Neutrophil (primary cell): ENCODE results near the gene RAB3IL1.
"Not testable (repeated sequence)": the region's sequence is repeated elsewhere in the genome, so short reads cannot be mapped to it uniquely, and the experiment has no call there.

Source experiments
- H3K27ac ChIP-seq: fragments of 200-600 bp; sonication (generic); 2 replicates; pipeline ENCODE4 v1.5.1; 2016; ENCODE audit warnings: mild to moderate bottlenecking, moderate library complexity
- H3K27me3 ChIP-seq: fragments of 200-600 bp; sonication (generic); 2 replicates; pipeline ENCODE4 v1.6.0; 2016; ENCODE audit warnings: mild to moderate bottlenecking
- H3K36me3 ChIP-seq: fragments of 200-600 bp; sonication (generic); 2 replicates; pipeline ENCODE4 v1.5.1; 2017
- H3K4me1 ChIP-seq, 2 experiments: fragments of 200-600 bp in 1 of 2; sonication (generic) in 1 of 2; 1 replicate in 1 of 2; 2 replicates in 1 of 2; pipeline versions ENCODE4 v1.5.1 to v1.6.1; 2013 to 2016; ENCODE audit warnings: low read depth in 1 of 2, low read length in 1 of 2, mild to moderate bottlenecking in 1 of 2, moderate library complexity in 1 of 2; ENCODE audit not compliant: control insufficient read depth in 1 of 2, insufficient read depth in 1 of 2
- H3K4me3 ChIP-seq, 2 experiments: fragments of 200-600 bp in 1 of 2; sonication (generic) in 1 of 2; 1 replicate in 1 of 2; 2 replicates in 1 of 2; pipeline ENCODE4 v1.5.1; 2013 to 2016; ENCODE audit warnings: low read depth in 1 of 2, low read length in 1 of 2, mild to moderate bottlenecking in 1 of 2, moderate library complexity in 1 of 2
- H3K9me3 ChIP-seq: fragments of 200-600 bp; sonication (generic); 2 replicates; pipeline ENCODE4 v1.5.1; 2016
- TF ChIP-seq, protein P1 (sequence below): fragments of 200-600 bp; sonication (generic); IDR thresholded peaks from 2 replicates; pipeline ENCODE4 v1.5.1; 2016; ENCODE audit warnings: antibody characterized with exemption

The RAB3IL1 gene

DNA sequence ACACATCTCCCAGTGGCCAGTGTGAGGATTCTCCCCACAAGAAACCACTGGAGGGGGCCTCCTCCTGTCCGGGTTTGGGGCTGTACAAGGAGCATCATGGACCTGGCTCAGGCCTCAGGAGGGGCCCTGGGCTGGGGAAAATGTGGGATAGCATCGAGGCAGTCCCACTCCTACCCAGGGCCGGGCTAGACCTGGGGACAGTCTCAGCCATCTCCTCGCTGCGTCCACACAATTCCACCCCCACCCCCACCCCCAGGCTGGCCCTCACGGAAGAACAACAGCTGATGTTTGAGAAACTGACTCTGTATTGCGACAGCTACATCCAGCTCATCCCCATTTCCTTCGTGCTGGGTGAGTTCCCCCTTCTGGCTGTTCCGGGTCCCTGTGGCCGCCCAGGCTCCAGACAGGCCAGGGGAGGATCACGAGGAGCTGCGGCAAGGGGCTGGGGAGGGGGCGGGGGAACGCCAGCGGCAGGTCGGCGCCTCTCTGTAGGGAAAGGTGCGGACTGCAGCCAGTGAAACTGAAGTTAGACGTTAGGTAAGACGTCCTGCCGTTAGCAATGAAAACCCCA lies 37.6 kb upstream of the RAB3IL1 start:
- Histone ChIP-seq H3K4me3 (peak overlapping the region; percentile 78 to 85), H3K4me1 (peaks cover 62 to 68% of the 10 kb centered on the region in 2 experiments), H3K9me3 (no peaks in the 10 kb centered on the region), H3K27me3 (no peaks in the 10 kb centered on the region), H3K27ac (peak overlapping the region; percentile 95), H3K36me3 (peaks cover 36% of the 10 kb centered on the region)
- TF ChIP-seq, protein P1, sequence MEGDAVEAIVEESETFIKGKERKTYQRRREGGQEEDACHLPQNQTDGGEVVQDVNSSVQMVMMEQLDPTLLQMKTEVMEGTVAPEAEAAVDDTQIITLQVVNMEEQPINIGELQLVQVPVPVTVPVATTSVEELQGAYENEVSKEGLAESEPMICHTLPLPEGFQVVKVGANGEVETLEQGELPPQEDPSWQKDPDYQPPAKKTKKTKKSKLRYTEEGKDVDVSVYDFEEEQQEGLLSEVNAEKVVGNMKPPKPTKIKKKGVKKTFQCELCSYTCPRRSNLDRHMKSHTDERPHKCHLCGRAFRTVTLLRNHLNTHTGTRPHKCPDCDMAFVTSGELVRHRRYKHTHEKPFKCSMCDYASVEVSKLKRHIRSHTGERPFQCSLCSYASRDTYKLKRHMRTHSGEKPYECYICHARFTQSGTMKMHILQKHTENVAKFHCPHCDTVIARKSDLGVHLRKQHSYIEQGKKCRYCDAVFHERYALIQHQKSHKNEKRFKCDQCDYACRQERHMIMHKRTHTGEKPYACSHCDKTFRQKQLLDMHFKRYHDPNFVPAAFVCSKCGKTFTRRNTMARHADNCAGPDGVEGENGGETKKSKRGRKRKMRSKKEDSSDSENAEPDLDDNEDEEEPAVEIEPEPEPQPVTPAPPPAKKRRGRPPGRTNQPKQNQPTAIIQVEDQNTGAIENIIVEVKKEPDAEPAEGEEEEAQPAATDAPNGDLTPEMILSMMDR = peak; percentile 81

DNA sequence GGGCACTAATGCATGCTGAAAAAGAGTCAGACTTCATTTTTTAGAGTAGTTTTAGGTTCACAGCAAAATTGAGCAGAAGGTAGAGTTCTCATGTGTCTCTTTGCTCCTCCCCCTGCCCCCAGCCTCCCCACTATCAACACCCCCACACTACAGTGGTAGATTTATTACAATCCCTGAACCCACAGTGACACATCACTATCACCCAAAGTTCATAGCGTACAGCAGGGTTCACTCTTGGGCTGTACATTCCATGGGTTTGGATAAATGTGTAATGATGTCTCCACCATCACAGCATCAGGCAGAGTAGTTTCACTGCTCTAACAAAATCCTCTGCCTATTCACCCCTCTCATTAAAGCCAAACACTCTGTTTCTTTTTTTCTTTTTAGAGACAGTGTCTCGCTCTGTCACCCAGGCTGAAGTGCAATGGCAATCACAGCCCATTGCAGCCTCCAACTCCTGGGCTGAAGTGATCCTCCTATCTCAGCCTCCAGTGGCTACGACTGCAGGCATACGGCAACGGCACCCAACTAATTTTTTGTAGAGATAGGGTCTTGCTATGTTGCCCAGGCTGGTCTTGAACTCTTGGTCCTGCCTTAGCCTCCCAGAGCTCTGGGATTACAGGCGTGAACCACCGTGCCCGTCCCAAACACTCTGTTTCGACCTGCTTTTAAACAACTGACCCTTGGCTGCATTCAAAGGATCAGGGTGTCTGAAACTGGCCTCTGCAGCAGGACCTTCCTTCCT lies 36.9 kb upstream of the RAB3IL1 start:
- Histone ChIP-seq H3K27ac (peak overlapping the region; percentile 95), H3K4me1 (peaks cover 62 to 68% of the 10 kb centered on the region in 2 experiments), H3K9me3 (no peaks in the 10 kb centered on the region), H3K36me3 (peaks cover 30% of the 10 kb centered on the region), H3K4me3 (peak overlapping the region; percentile 78 to 85), H3K27me3 (no peaks in the 10 kb centered on the region)
- TF ChIP-seq, protein P1 = no peak

DNA sequence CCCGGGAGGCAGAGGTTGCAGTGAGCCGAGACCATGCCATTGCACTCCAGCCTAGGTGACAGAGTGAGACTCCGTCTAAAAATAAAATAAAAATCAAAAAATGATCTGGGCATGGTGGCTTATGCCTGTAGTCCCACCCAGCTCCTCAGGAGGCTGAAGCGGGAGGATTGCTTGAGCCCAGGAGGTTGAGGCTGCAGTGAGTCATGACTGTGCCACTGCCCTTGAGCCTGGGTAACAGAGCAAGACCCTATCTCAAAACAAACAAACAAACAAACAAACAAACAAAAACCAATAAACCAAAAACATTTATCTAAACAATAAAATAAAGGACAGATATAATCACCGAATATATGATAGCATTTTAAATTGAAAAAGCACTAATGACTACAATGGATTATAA lies 36.3 kb upstream of the RAB3IL1 start:
- H3K9me3 ChIP-seq, H3K27me3 ChIP-seq: not testable (repeated sequence)
- peak overlapping the region; percentile 95 for H3K27ac ChIP-seq
- peak overlapping the region; percentile 78 to 85 for H3K4me3 ChIP-seq
- peaks cover 23% of the 10 kb centered on the region for H3K36me3 ChIP-seq
- H3K4me1 ChIP-seq = peaks cover 58 to 65% of the 10 kb centered on the region in 2 experiments

DNA sequence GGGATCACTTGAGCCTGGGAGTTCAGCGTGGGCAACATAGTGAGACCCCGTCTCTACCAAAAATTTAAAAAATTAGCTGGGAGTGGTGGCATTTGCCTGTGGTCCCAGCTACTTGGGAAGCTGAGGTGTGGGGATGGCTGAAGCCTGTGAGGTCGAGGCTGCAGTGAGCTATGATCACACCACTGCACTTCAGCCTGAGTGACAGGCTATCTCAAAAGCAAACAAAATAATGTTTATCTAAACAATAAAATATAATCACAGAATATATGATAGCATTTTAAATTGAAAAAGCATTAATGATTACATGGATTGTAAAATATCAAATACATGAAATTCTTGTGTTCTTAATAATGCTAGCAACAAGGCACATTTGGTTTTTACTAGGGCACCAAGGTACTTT lies 35.5 kb upstream of the RAB3IL1 start:
- H3K27me3 ChIP-seq = no peaks in the 10 kb centered on the region
- peak overlapping the region; percentile 95 for H3K27ac ChIP-seq
- no peaks in the 10 kb centered on the region for H3K9me3 ChIP-seq
- TF ChIP-seq, protein P1 = no peak
- no peak overlapping the region for H3K4me3 ChIP-seq
- peaks cover 16% of the 10 kb centered on the region for H3K36me3 ChIP-seq
- H3K4me1 ChIP-seq = peaks cover 50 to 58% of the 10 kb centered on the region in 2 experiments

DNA sequence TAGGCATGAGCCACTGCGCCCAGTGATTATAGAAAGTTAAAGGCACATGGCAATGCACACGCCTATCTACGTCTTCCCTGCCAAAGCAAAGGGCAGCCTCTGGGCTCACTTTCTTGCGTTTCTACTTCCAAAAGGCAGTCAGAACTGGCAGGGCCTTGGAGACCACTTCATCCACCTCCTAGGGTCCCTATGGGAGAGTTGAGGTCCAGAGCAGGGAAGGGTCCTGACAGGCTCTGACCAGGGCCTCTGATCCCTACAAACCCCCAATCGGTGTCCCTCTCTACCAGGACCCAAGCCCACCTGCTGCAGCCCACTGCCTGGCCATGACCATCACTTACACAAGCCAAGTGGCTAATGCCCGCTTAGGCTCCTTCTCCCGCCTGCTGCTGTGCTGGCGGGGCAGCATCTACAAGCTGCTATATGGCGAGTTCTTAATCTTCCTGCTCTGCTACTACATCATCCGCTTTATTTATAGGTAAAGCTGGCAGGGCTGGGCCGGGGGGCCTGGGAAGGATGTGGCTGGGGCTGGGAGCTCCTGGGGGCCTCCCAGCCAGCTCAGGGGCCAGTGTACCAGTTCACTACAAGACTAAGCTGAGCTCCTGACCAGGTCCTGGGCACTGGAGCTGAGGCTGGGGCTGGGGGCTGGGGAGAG lies 34.2 kb upstream of the RAB3IL1 start:
- TF ChIP-seq, protein P1 = no peak
- H3K27ac ChIP-seq = peak overlapping the region; percentile 17
- H3K4me1 ChIP-seq = peaks cover 37 to 49% of the 10 kb centered on the region in 2 experiments
- H3K27me3 ChIP-seq = no peaks in the 10 kb centered on the region
- no peak overlapping the region for H3K4me3 ChIP-seq
- peaks cover 3% of the 10 kb centered on the region for H3K36me3 ChIP-seq
- no peaks in the 10 kb centered on the region for H3K9me3 ChIP-seq
